ELR (cell line): ENCODE results near the gene ERFL.
"Not testable (repeated sequence)": the region's sequence is repeated elsewhere in the genome, so short reads cannot be mapped to it uniquely, and the experiment has no call there.

Experiments used
- DNase-seq: peaks from one replicate; pipeline ENCODE4 v3.0.0-alpha.2; 2015; ENCODE audit warnings: low read depth

ERFL gene

GRCh38 chr19:41926763-41927496 is 1.3 kb downstream of the ERFL start:
- DNase-seq, result no peak

GRCh38 chr19:41926028-41926762 is 2.1 kb downstream of the ERFL start:
- no peak for DNase-seq

GRCh38 chr19:41925208-41926003 is 2.8 kb downstream of the ERFL start:
- DNase-seq, result no peak

DNA sequence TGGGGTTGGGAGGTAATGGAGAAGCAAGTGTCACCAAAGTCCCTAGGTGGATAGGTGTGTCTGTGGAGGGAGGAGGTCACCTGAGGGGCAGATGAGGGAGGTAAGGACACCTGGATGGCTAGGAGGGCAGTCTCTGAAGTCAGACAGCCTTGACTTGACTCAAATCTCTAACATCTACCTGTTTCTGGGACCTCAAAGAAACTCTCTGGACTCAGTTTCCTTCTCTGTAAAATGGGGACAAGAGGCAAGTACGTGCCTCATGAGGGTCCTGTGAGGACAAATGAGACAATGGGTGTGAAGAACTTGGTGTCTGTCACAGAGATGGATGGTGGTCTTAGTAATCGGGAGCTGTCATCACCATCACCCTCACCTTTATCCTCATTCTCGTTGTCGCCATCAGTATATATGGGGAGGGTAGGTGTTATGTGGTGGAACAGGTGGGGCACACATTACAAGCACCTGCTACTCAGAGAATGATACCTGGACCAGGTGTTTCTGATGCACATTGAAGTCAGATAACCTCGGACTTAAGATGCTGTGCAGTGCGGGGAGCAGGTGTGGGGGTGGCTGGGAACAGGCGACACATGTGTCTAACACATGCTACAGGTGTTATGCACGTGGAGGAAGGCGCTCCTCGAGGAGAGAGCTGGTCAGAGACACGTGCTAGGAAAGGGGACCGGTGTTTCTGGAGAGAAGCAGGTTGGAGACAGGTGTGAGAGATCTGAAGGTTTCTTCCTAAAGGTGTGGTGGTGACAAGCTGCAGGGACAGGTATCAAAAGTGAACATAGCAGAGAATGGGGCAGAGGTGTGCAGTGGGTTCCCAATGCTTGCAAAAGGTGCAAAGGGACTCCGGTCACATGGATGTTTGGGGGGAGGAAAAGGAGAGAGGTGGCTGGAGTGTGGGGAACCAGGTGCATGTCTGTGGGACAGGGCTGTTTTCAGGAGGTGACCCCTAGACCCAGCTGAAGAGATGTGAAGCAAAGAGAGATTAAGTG is 3.8 kb downstream of the ERFL start:
- no peak for DNase-seq

GRCh38 chr19:41923045-41923788 is 5.0 kb downstream of the ERFL start:
- DNase-seq, result no peak

GRCh38 chr19:41922585-41922984 is 5.7 kb downstream of the ERFL start:
- DNase-seq, result no peak

GRCh38 chr19:41921577-41922576 is 6.4 kb downstream of the ERFL start:
- DNase-seq, result no peak

DNA sequence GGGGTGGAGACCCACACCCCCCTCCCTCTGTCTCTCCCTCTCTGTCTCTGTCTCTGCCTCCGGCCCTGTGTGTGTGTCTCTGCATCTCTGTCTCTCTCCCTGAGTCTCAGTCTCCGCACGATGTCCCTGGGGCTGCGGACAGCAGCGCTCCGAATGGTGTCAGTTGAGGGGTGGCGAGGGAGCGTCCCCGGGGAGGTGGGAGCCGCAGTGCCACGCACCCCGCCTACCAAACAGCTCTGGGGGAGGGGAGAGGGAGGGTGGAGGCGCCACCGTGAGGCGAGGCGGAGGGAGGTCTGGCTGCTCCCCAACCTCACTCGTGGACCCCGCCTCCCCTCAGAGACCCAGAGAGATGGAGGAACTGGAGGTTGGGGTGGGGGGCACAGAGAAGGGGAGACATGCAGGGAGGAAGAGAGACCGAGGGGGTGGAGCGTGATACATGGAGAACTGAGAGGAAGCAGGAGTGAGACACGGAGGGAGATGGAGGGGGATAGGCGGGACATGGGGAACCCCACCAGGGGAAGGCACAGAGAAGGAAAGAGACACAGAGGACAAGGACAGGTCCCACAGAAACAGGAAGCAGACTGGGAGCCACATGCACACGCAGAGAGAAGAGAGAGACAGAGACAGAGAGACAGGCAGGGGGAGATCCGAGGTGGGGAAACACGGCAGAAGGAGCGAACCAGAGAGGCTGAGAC is 7.2 kb downstream of the ERFL start:
- no peak for DNase-seq

DNA sequence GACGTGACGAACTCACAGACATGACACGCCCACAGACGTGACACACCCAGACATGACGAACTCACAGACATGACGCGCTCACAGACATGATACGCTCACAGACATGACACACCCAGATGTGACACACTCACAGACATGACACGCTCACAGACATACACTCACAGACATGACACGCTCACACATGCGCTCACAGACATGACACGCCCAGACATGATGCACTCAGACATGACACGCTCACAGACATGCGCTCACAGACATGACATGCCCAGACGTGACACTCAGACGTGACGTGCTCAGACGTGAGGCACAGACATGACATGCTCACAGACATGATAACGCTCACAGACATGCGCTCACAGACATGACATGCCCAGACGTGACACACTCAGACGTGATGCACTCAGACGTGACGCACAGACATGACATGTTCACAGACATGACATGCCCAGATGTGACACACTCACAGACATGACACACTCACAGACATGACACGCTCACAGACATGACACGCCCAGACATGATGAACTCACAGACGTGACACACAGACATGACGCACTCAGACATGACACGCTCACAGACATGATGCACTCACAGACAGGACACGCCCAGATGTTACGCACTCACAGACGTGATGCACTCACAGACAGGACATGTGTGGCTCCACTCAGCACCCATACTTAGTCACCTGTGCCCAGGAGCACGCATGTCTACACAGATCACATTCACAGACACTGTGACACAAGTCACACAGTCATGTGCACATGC is 8.1 kb downstream of the ERFL start:
- DNase-seq, result no peak

- DNase-seq, result no peak
Observed at GRCh38 chr19:41918653-41919244, 9.5 kb downstream of the ERFL start.

DNA sequence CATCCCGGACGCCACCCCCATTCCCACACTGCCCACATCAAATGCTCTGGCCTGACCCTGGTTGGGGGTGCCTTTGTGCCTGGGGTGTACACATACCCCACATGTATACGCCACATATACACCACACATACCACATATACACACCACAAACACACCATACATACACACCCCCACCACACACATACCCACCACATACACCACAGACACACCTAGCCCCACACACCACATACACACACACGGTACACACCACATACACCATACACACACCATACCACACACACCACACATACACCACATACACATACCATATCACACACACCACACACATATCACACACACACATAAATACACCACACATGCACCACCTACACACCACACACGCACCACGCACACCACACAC is 10.2 kb downstream of the ERFL start:
- DNase-seq, result no peak

- DNase-seq, result no peak
Observed at GRCh38 chr19:41917676-41918075, 10.6 kb downstream of the ERFL start.

DNA sequence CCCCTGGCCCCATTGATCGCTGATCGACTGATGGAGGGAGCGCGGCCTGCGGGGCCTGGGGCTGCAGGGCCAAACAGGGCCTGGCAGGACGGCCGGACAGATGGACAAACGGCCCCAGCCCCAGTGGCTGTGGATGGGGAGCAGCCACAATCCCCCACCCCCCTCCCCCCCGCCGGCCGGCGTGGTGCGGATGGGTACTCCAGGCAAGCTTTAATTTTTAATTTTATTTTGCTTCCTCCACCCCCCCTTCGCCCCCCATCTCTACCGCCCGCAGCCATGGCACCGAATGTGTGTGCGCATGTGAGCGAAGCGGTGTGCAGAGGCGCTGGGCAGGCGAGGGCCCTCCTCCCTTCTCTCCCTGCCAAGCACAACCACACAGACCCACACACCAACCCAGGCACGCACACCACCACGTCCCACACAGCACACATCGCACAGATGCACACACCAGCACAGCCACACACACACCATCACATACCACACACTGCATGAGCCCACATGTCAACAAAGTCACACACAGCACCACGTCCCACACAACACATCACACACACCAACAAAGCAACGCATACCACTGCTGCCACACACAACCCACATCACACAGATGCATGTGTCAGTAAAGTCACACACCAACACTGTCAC is 12.4 kb downstream of the ERFL start:
- no peak for DNase-seq

- DNase-seq, result no peak
Observed at GRCh38 chr19:41915021-41915775, 13.1 kb downstream of the ERFL start.

DNA sequence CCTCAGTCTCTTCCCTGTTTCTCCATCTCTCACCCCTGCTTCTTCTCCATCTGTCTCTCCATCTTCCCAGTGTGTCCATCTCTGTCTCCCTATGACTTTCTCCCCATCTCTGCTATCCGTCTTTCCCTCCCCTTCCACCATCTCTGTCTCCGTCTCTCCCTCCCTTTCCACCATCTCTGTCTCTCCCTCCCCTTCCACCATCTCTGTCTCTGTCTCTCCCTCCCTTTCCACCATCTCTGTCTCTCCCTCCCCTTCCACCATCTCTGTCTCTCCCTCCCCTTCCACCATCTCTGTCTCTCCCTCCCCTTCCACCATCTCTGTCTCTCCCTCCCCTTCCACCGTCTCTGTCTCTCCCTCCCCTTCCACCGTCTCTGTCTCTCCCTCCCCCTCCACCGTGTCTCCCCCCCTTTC is 13.8 kb downstream of the ERFL start:
- not testable (repeated sequence) for DNase-seq
